Stomach (tissue), 9 donors: ENCODE data around the gene SOCS2. TPM values are rescaled to one million over a fixed set of nuclear protein-coding genes. Genes with fewer than 3 reads are reported as not detected.
A peak's percentile ranks its signal among the peaks of the same experiment; 100 is the strongest.

Source experiments
- DNase-seq, 2 donors: peaks; one replicate each; pipeline versions ENCODE4 v3.0.0 to v3.0.0-alpha.2; 2013 to 2019
- H3K27ac ChIP-seq, 5 donors: fragments of 200-600 bp in 4 of 5; sonication (generic) in 4 of 5; one replicate each; pipeline ENCODE4 v1.5.1; 2013 to 2019; ENCODE audit warnings: mild to moderate bottlenecking in 1 of 5, moderate library complexity in 1 of 5
- H3K27me3 ChIP-seq, 3 donors: fragments of 200-600 bp; sonication (generic); one replicate each; pipeline ENCODE4 v1.5.1; 2017 to 2019; ENCODE audit warnings: mixed run types in 1 of 3
- H3K36me3 ChIP-seq, 4 donors: fragments of 200-600 bp; sonication (generic); 1 replicate in 3 of 4; 2 replicates in 1 of 4; pipeline ENCODE4 v1.5.1; 2016 to 2019
- H3K4me1 ChIP-seq, 4 donors: fragments of 200-600 bp; sonication (generic); one replicate each; pipeline ENCODE4 v1.5.1; 2016 to 2019
- H3K4me3 ChIP-seq, 4 donors: fragments of 200-600 bp; sonication (generic) in 3 of 4; one replicate each; pipeline ENCODE4 v1.5.1; 2016 to 2019; ENCODE audit warnings: mild to moderate bottlenecking in 1 of 4
- H3K9me3 ChIP-seq, 4 donors: fragments of 200-600 bp; sonication (generic); one replicate each; pipeline ENCODE4 v1.5.1; 2016 to 2019
- CTCF ChIP-seq, 7 experiments: fragments of 450-650 bp in 4 of 7; fragments of 200-600 bp in 3 of 7; sonication (generic) in 3 of 7; IDR thresholded peaks; one replicate each; pipeline ENCODE4 v1.5.1; 2016 to 2019; ENCODE audit warnings: antibody characterized with exemption in 7 of 7, control low read depth in 2 of 7, mild to moderate bottlenecking in 1 of 7
- EP300 ChIP-seq: sonication (generic); formaldehyde crosslinking; IDR thresholded peaks from one replicate; pipeline ENCODE4 v1.6.1; 2017; ENCODE audit warnings: antibody characterized with exemption
- POLR2A ChIP-seq, 4 donors: fragments of 450-650 bp; IDR thresholded peaks; one replicate each; pipeline ENCODE4 v1.6.1; 2016; ENCODE audit warnings: antibody characterized with exemption in 4 of 4, control low read depth in 2 of 4, mild to moderate bottlenecking in 1 of 4, moderate library complexity in 1 of 4
- POLR2AphosphoS5 ChIP-seq, 3 donors: sonication (generic); formaldehyde crosslinking; IDR thresholded peaks; one replicate each; pipeline ENCODE4 v1.6.1; 2016; ENCODE audit warnings: antibody characterized with exemption in 3 of 3
- WGBS, 5 donors: extraction: QIAGEN DNeasy Blood & Tissue Kit in 3 of 5; methylation state at CpG; one replicate each; pipeline versions ENCODE4 v1.1.5 to v1.1.7; 2013 to 2018; 5-methylcytosine and 5-hydroxymethylcytosine counted together
- intact Hi-C: fragments of 100-400 bp; cut with DNase I; formaldehyde crosslinking; loops from one replicate; pipeline ENCODE4 v1.15.1; 2023; ENCODE audit warnings: low total_unique reads
- polyA plus RNA-seq, 3 donors: library from polyadenylated mRNA; stranded (reverse); fragments of 200-250 nt; gene quantifications; one replicate each; pipeline ENCODE4 v1.2.3, GENCODE V29; 2013
- total RNA-seq, 5 donors: library from RNA; depleted of rRNA; stranded (reverse); fragments of >200 nt; gene quantifications; one replicate each; pipeline versions ENCODE4 v1.1.0 to v1.2.3, GENCODE V29; 2014 to 2016
- donor health status: healthy with polysubstance abuse.
- donor health status: Bipolar disorder and iron deficiency.
- donor health status: healthy.

SOCS2 gene
- total and polyA plus RNA-seq, 8 donors = 13.5 to 111 (median 50.1) TPM

GRCh38 chr12:93578221-93578620 lies 5.7 kb downstream of the SOCS2 start:
- Histone ChIP-seq H3K27me3 (peaks cover 0 to 5% (median 0%) of the 10 kb centered on the region in 3 donors), H3K4me3 (no peak overlapping the region), H3K36me3 (peaks cover 6 to 41% (median 31%) of the 10 kb centered on the region in 4 donors), H3K4me1 (peaks cover 6 to 63% (median 22%) of the 10 kb centered on the region in 4 donors), H3K27ac (peak overlapping the region in 2 of 5 donors; percentile 3 to 22), H3K9me3 (no peaks in the 10 kb centered on the region)
- 71 to 88% (median 78%) methylated on average over 5 of the region's 5 CpGs for WGBS, 5 donors
- intact Hi-C loops = no loop called here
- TF ChIP-seq EP300 = no peak
- no peak for TF ChIP-seq POLR2A (IDR thresholded peaks at IDR 0.05)
- TF ChIP-seq CTCF (IDR thresholded peaks at IDR 0.05) = no peak
- no peak for TF ChIP-seq POLR2AphosphoS5 (IDR thresholded peaks at IDR 0.05)
- DNase-seq = no peak

- H3K4me3 ChIP-seq = no peak overlapping the region
- peaks cover under 1 to 39% (median 22%) of the 10 kb centered on the region in 4 donors for H3K36me3 ChIP-seq
- H3K27ac ChIP-seq = no peak overlapping the region
- H3K27me3 ChIP-seq = no peaks in the 10 kb centered on the region
- H3K4me1 ChIP-seq = peaks cover 0 to 38% (median 7%) of the 10 kb centered on the region in 4 donors
- intact Hi-C loops = no loop called here
- no peak for DNase-seq
- TF ChIP-seq CTCF (IDR thresholded peaks at IDR 0.05) (no peak), POLR2A (IDR thresholded peaks at IDR 0.05) (no peak), EP300 (no peak), POLR2AphosphoS5 (IDR thresholded peaks at IDR 0.05) (no peak)
- H3K9me3 ChIP-seq = no peaks in the 10 kb centered on the region
Observed at GRCh38 chr12:93580682-93581081, 8.2 kb downstream of the SOCS2 start.

- Histone ChIP-seq H3K4me3 (no peak overlapping the region), H3K4me1 (peaks cover 0 to 31% (median 4%) of the 10 kb centered on the region in 4 donors), H3K27me3 (no peaks in the 10 kb centered on the region), H3K36me3 (peaks cover 0 to 33% (median 15%) of the 10 kb centered on the region in 4 donors), H3K9me3 (no peaks in the 10 kb centered on the region), H3K27ac (no peak overlapping the region)
- intact Hi-C loops = no loop called here
- TF ChIP-seq POLR2A (IDR thresholded peaks at IDR 0.05) (no peak), POLR2AphosphoS5 (IDR thresholded peaks at IDR 0.05) (no peak), EP300 (no peak), CTCF (IDR thresholded peaks at IDR 0.05) (no peak)
- no peak for DNase-seq
- WGBS, 5 donors = 37 to 61% (median 43%) methylated on average over 2 of the region's 2 CpGs
Observed at GRCh38 chr12:93581370-93581769, 8.9 kb downstream of the SOCS2 start.

DNA sequence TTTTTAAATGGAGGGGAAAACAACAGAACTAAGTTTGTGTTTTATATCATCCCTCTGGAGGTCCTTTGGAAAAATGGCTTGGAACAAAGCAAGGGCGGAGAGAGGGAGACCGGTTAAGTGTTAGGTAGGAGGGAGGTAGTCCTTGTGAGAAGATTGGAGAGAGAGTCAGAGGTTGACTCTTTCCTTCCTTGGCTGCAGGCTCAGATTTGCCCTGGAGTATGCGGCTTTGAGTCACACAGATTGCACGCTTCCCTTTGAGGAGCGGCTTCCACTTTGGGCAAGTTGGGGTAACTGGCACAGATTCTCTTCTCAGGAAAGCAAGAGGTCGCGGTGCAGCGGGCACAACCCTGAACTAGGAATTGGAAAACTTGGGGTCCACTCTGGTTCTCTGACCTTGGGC lies 9.9 kb downstream of the SOCS2 start:
- Histone ChIP-seq H3K27me3 (no peaks in the 10 kb centered on the region), H3K36me3 (peaks cover 0 to 33% (median 11%) of the 10 kb centered on the region in 4 donors), H3K27ac (no peak overlapping the region), H3K4me1 (peaks cover 0 to 22% (median 0%) of the 10 kb centered on the region in 4 donors), H3K4me3 (no peak overlapping the region), H3K9me3 (no peaks in the 10 kb centered on the region)
- WGBS, 5 donors = 96 to 99% (median 97%) methylated on average over 8 of the region's 8 CpGs
- TF ChIP-seq CTCF (IDR thresholded peaks at IDR 0.05) (no peak), POLR2AphosphoS5 (IDR thresholded peaks at IDR 0.05) (no peak), EP300 (no peak), POLR2A (IDR thresholded peaks at IDR 0.05) (no peak)
- intact Hi-C loops = no loop called here
- DNase-seq = no peak
